CD4-positive, alpha-beta T cell (primary cell): ENCODE data around the gene GALNT12. TPM values are rescaled to one million over a fixed set of nuclear protein-coding genes. Genes with fewer than 3 reads are reported as not detected.

Source experiments
- ATAC-seq: fragments of 200-7000 bp; cut with Tn5 transposase; one replicate; pipeline ENCODE4 v1.10.0; 2022; ENCODE audit warnings: mild to moderate bottlenecking; ENCODE audit not compliant: poor library complexity
- CTCF ChIA-PET: fragments of 350-600 bp; sonication (Branson Sonifier 250); formaldehyde crosslinking; loops from one replicate; lab custom pipeline; 2021; ENCODE audit warnings: antibody characterized with exemption, inconsistent platforms; lab: Charles Lee
- POLR2A ChIA-PET: fragments of 350-600 bp; sonication (Branson Sonifier 250); formaldehyde crosslinking; loops from one replicate; lab custom pipeline; 2021; ENCODE audit warnings: antibody characterized with exemption, inconsistent platforms; lab: Charles Lee
- DNase-seq, 14 experiments: peaks; one replicate each; pipeline ENCODE4 v3.0.0-alpha.2; 2013 to 2020; ENCODE audit warnings: mixed read lengths in 2 of 14
- H3K27ac ChIP-seq, 2 donors: one replicate each; pipeline versions ENCODE4 v1.5.1 to v1.7.0; 2013; ENCODE audit warnings: low read length in 2 of 2, low read depth in 1 of 2, mild to moderate bottlenecking in 1 of 2
- H3K27me3 ChIP-seq, 2 experiments: 1 replicate in 1 of 2; 2 replicates in 1 of 2; pipeline versions ENCODE4 v1.6.1 to v1.7.0; 2013; ENCODE audit warnings: low read length in 2 of 2, control low read depth in 1 of 2, mild to moderate bottlenecking in 1 of 2, moderate library complexity in 1 of 2; ENCODE audit not compliant: insufficient read depth in 2 of 2, control insufficient read depth in 1 of 2
- H3K36me3 ChIP-seq: one replicate; pipeline ENCODE4 v1.6.1; 2013; ENCODE audit warnings: low read length, control low read depth; ENCODE audit not compliant: insufficient read depth
- H3K4me1 ChIP-seq: one replicate; pipeline ENCODE4 v1.6.1; 2013; ENCODE audit warnings: low read length, control low read depth; ENCODE audit not compliant: insufficient read depth
- H3K4me3 ChIP-seq: one replicate; pipeline ENCODE4 v1.5.1; 2013; ENCODE audit warnings: mild to moderate bottlenecking, low read length, moderate library complexity
- H3K9me3 ChIP-seq, 2 experiments: 1 replicate in 1 of 2; 2 replicates in 1 of 2; pipeline versions ENCODE4 v1.6.1 to v1.7.0; 2013; ENCODE audit warnings: low read length in 2 of 2, mild to moderate bottlenecking in 2 of 2, control low read depth in 1 of 2, moderate library complexity in 1 of 2; ENCODE audit not compliant: control insufficient read depth in 1 of 2, insufficient read depth in 1 of 2
- H3K27ac Mint-ChIP-seq: one replicate; pipeline ENCODE4 v1.8.0; 2020; ENCODE audit warnings: mixed read lengths
- H3K27me3 Mint-ChIP-seq: one replicate; pipeline ENCODE4 v1.8.0; 2021; ENCODE audit warnings: mixed read lengths
- H3K36me3 Mint-ChIP-seq: one replicate; pipeline ENCODE4 v1.8.0; 2021; ENCODE audit warnings: low read depth, mixed read lengths
- H3K4me1 Mint-ChIP-seq: one replicate; pipeline ENCODE4 v1.8.0; 2021; ENCODE audit warnings: low read depth, mixed read lengths
- H3K4me3 Mint-ChIP-seq: one replicate; pipeline ENCODE4 v1.8.0; 2020; ENCODE audit warnings: mild to moderate bottlenecking, mixed read lengths
- H3K9me3 Mint-ChIP-seq: one replicate; pipeline ENCODE4 v1.8.0; 2020; ENCODE audit warnings: mixed read lengths
- intact Hi-C, 2 experiments: fragments of 100-400 bp; cut with DNase I in 1 of 2; cut with micrococcal nuclease in 1 of 2; formaldehyde crosslinking; loops; one replicate each; pipeline versions ENCODE4 v1.15.1 to v1.9.0; 2023 to 2025; cut with DNase I, micrococcal nuclease
- total RNA-seq, 174 experiments: library from RNA in 2 of 174; stranded (reverse) in 2 of 174; gene quantifications; one replicate each; pipeline ENCODE4 v1.2.3 and lab custom pipeline; 2021 to 2026
- TF ChIP-seq, protein P1 (sequence below): fragments of 200-600 bp; IDR thresholded peaks from one replicate; pipeline ENCODE4 v1.8.0; 2022; ENCODE audit warnings: antibody characterized with exemption, mild to moderate bottlenecking

The GALNT12 gene
- total RNA-seq, 2 experiments from 2014 or later, result 8.7 to 11.5 TPM

DNA sequence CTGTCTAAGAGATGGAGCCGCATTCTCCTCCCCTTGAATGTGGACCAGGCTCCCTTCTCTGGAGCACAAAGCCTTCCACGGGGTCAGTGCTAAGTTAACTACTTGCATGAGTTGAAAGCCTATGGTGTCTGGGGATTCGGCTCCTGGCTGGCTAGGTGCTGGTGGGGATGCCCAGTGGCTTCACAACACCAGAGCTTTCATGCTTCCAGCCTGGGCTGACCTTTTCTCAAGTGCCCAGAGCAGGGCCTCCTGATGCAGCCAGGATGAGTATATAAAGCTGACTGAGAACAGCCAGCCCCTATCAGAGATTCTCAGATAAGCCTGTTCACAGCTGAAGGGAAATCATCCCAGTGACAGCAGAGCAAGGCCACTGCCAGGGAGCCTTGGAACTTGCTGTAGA is 11.8 kb downstream of the GALNT12 start:
- Histone ChIP-seq H3K4me3 (no peak overlapping the region), H3K27me3 (no peaks in the 10 kb centered on the region), H3K36me3 (peaks cover under 1% of the 10 kb centered on the region), H3K4me1 (no peaks in the 10 kb centered on the region), H3K27ac (no peak overlapping the region), H3K9me3 (peaks cover 0 to 10% of the 10 kb centered on the region in 2 experiments)
- ChIA-PET CTCF (no interaction called here), POLR2A (no interaction called here)
- Mint-ChIP-seq H3K4me3 (no peak overlapping the region), H3K27me3 (no peaks in the 10 kb centered on the region), H3K4me1 (no peaks in the 10 kb centered on the region), H3K27ac (no peak overlapping the region), H3K36me3 (peaks cover 22% of the 10 kb centered on the region), H3K9me3 (no peaks in the 10 kb centered on the region)
- intact Hi-C loops, result no loop called here
- DNase-seq (no peak), ATAC-seq (no peak)
- TF ChIP-seq, protein P1, sequence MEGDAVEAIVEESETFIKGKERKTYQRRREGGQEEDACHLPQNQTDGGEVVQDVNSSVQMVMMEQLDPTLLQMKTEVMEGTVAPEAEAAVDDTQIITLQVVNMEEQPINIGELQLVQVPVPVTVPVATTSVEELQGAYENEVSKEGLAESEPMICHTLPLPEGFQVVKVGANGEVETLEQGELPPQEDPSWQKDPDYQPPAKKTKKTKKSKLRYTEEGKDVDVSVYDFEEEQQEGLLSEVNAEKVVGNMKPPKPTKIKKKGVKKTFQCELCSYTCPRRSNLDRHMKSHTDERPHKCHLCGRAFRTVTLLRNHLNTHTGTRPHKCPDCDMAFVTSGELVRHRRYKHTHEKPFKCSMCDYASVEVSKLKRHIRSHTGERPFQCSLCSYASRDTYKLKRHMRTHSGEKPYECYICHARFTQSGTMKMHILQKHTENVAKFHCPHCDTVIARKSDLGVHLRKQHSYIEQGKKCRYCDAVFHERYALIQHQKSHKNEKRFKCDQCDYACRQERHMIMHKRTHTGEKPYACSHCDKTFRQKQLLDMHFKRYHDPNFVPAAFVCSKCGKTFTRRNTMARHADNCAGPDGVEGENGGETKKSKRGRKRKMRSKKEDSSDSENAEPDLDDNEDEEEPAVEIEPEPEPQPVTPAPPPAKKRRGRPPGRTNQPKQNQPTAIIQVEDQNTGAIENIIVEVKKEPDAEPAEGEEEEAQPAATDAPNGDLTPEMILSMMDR, result no peak

DNA sequence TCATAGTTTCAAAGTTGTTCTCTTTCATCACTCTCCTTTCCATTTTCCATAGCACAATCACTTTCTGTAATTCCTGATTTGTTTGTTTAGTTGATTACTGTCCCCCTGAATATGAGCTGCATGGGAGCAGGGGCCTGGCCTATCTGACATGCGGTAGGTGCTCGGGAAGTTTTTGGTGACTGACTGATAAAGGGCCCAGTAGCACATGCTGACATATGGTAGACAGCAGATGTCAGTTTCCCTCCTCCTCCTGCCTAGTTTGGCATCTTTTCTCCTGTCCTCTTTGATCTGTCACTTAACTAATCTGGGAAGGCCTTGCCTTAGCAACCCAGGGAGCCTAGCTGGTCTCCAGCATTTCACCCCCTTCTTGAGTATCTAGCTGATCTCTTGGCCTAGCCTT is 14.4 kb downstream of the GALNT12 start:
- Histone ChIP-seq H3K9me3 (peaks cover 0 to 13% of the 10 kb centered on the region in 2 experiments), H3K36me3 (peaks cover 2% of the 10 kb centered on the region), H3K27ac (no peak overlapping the region), H3K27me3 (no peaks in the 10 kb centered on the region), H3K4me1 (no peaks in the 10 kb centered on the region), H3K4me3 (no peak overlapping the region)
- H3K4me1 Mint-ChIP-seq, result no peaks in the 10 kb centered on the region
- TF ChIP-seq, protein P1, result no peak
- no peaks in the 10 kb centered on the region for H3K9me3 Mint-ChIP-seq
- no peak overlapping the region for H3K4me3 Mint-ChIP-seq
- no peak overlapping the region for H3K27ac Mint-ChIP-seq
- ChIA-PET CTCF (no interaction called here), POLR2A (no interaction called here)
- no peaks in the 10 kb centered on the region for H3K27me3 Mint-ChIP-seq
- DNase-seq (no peak), ATAC-seq (no peak)
- peaks cover 27% of the 10 kb centered on the region for H3K36me3 Mint-ChIP-seq
- intact Hi-C loops, result no loop called here

DNA sequence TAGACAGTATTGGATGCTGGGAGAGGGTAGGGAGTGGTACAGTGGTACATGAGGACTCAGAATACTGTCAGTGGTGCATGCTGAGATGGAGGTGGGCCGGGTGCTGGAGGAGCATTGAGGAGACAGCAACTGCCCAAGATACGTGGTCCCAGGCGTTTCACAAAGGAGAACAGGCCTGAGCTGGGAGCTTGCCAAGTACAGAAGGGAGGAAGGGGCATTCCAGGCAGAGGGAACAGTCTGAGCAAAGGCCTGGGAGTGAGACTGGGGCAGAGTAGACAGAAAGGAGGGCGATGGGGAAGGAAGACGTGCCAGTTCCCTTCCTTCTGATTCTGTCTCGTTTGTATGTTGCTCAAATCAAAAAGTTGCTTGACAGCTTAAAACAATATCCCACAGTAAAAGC is 15.2 kb downstream of the GALNT12 start:
- TF ChIP-seq, protein P1, result no peak
- no peaks in the 10 kb centered on the region for H3K27me3 ChIP-seq
- no peaks in the 10 kb centered on the region for H3K4me1 ChIP-seq
- Mint-ChIP-seq H3K4me3 (no peak overlapping the region), H3K4me1 (no peaks in the 10 kb centered on the region), H3K9me3 (no peaks in the 10 kb centered on the region), H3K27ac (no peak overlapping the region), H3K27me3 (no peaks in the 10 kb centered on the region), H3K36me3 (peaks cover 33% of the 10 kb centered on the region)
- H3K36me3 ChIP-seq, result peaks cover 2% of the 10 kb centered on the region
- H3K4me3 ChIP-seq, result no peak overlapping the region
- DNase-seq, result no peak
- ChIA-PET CTCF (no interaction called here), POLR2A (no interaction called here)
- intact Hi-C loops, result no loop called here
- ATAC-seq, result no peak
- H3K9me3 ChIP-seq, result peaks cover 0 to 13% of the 10 kb centered on the region in 2 experiments
- H3K27ac ChIP-seq, result no peak overlapping the region
